ENCODE data around the gene MTCP1.

Gene MTCP1

GRCh38 chrX:155055494-155055893, 15.4 kb downstream of the MTCP1 start:
- DNase-seq (ENCODE audit: low read depth in 2 of 2) = no peak
- TF ChIP-seq CTCF (IDR thresholded peaks at IDR 0.05; ENCODE audit: low read depth, low read length) = no peak
- H3K4me3 ChIP-seq (replicated peaks in 1 of 2; ENCODE audit: low read depth in 2 of 2, low read length in 2 of 2) = no peak overlapping the region

- H3K4me3 ChIP-seq (replicated peaks in 1 of 2; ENCODE audit: low read depth in 2 of 2, low read length in 2 of 2) = no peak overlapping the region
- no peak for TF ChIP-seq CTCF (IDR thresholded peaks at IDR 0.05; ENCODE audit: low read depth, low read length)
- DNase-seq (ENCODE audit: low read depth in 2 of 2) = no peak
Measured at GRCh38 chrX:155054255-155054654, 16.7 kb downstream of the MTCP1 start.

- H3K4me3 ChIP-seq (replicated peaks in 1 of 2; ENCODE audit: low read depth in 2 of 2, low read length in 2 of 2) = no peak overlapping the region
- DNase-seq (ENCODE audit: low read depth in 2 of 2) = no peak
- TF ChIP-seq CTCF (IDR thresholded peaks at IDR 0.05; ENCODE audit: low read depth, low read length) = no peak
Measured at GRCh38 chrX:155053656-155054055, 17.3 kb downstream of the MTCP1 start.

GRCh38 chrX:155052738-155053498, 18.0 kb downstream of the MTCP1 start:
- H3K4me3 ChIP-seq (replicated peaks in 1 of 2; ENCODE audit: low read depth in 2 of 2, low read length in 2 of 2) = no peak overlapping the region
- DNase-seq (ENCODE audit: low read depth in 2 of 2) = no peak
- TF ChIP-seq CTCF (IDR thresholded peaks at IDR 0.05; ENCODE audit: low read depth, low read length) = no peak

GRCh38 chrX:155048977-155049619, 21.8 kb downstream of the MTCP1 start:
- no peak overlapping the region for H3K4me3 ChIP-seq (replicated peaks in 1 of 2; ENCODE audit: low read depth in 2 of 2, low read length in 2 of 2)
- TF ChIP-seq CTCF (IDR thresholded peaks at IDR 0.05; ENCODE audit: low read depth, low read length) = peak; percentile 78
- peak; percentile 68 to 73 for DNase-seq (ENCODE audit: low read depth in 2 of 2)

- H3K4me3 ChIP-seq (replicated peaks in 1 of 2; ENCODE audit: low read depth in 2 of 2, low read length in 2 of 2) = no peak overlapping the region
- no peak for DNase-seq (ENCODE audit: low read depth in 2 of 2)
- no peak for TF ChIP-seq CTCF (IDR thresholded peaks at IDR 0.05; ENCODE audit: low read depth, low read length)
Measured at GRCh38 chrX:155046811-155047528, 24.0 kb downstream of the MTCP1 start.
